PC-9 (cell line): Measurements from ENCODE around the gene ANKAR. TPM values are rescaled to one million over a fixed set of nuclear protein-coding genes. Genes with fewer than 3 reads are reported as not detected.

Source experiments
- BruUV-seq: library from RNA; stranded (reverse); fragments of 400-500 nt; replicated peaks from 2 replicates; lab custom pipeline; 2021; lab: Mats Ljungman, UMichigan
- CTCF ChIA-PET: fragments of 300-600 bp; sonication (Branson Sonifier 250); formaldehyde crosslinking; loops from one replicate; lab custom pipeline; 2022; ENCODE audit warnings: antibody characterized with exemption; lab: Charles Lee
- POLR2A ChIA-PET: fragments of 300-600 bp; sonication (Branson Sonifier 250); formaldehyde crosslinking; loops from one replicate; lab custom pipeline; 2022; ENCODE audit warnings: antibody characterized with exemption; ENCODE audit not compliant: unreplicated experiment; lab: Charles Lee
- DNase-seq, 2 experiments: peaks; one replicate each; pipeline versions ENCODE4 v3.0.0 to v3.0.0-alpha.2; 2015 to 2022; ENCODE audit warnings: mixed read lengths in 1 of 2
- H2AFZ ChIP-seq: fragments of 200-600 bp; sonication (generic); 2 replicates; pipeline ENCODE4 v1.8.1; 2017; ENCODE audit warnings: antibody characterized with exemption
- H3F3A ChIP-seq: fragments of 200-600 bp; sonication (generic); 2 replicates; pipeline ENCODE4 v1.8.1; 2017; ENCODE audit warnings: antibody characterized with exemption, mild to moderate bottlenecking, low read depth; ENCODE audit not compliant: insufficient read depth
- H3K27ac ChIP-seq: fragments of 200-600 bp; sonication (generic); 2 replicates; pipeline ENCODE4 v1.6.1; 2016; ENCODE audit warnings: mixed run types
- H3K27me3 ChIP-seq: fragments of 200-600 bp; sonication (generic); 2 replicates; pipeline ENCODE4 v1.6.1; 2016; ENCODE audit warnings: low read depth, mixed run types; ENCODE audit not compliant: insufficient read depth
- H3K36me3 ChIP-seq: fragments of 200-600 bp; sonication (generic); 2 replicates; pipeline ENCODE4 v1.6.1; 2016; ENCODE audit warnings: low read depth, mixed run types
- H3K4me1 ChIP-seq: fragments of 200-600 bp; sonication (generic); replicated peaks from 2 replicates; pipeline ENCODE4 v1.6.1; 2016; ENCODE audit warnings: mixed run types; ENCODE audit not compliant: insufficient read depth
- H3K4me2 ChIP-seq: fragments of 200-600 bp; sonication (generic); 2 replicates; pipeline ENCODE4 v1.6.1; 2017; ENCODE audit warnings: mixed run types
- H3K4me3 ChIP-seq: fragments of 200-600 bp; sonication (generic); 2 replicates; pipeline ENCODE4 v1.6.1; 2016; ENCODE audit warnings: mixed run types
- H3K79me2 ChIP-seq: fragments of 200-600 bp; sonication (generic); 2 replicates; pipeline ENCODE4 v1.6.1; 2017; ENCODE audit warnings: low read depth, mixed run types
- H3K9me2 ChIP-seq: fragments of 200-600 bp; sonication (generic); 2 replicates; pipeline ENCODE4 v1.8.1; 2017; ENCODE audit warnings: mild to moderate bottlenecking; ENCODE audit not compliant: insufficient read depth
- H3K9me3 ChIP-seq: fragments of 200-600 bp; sonication (generic); 2 replicates; pipeline ENCODE4 v1.8.1; 2016; ENCODE audit warnings: low read depth; ENCODE audit not compliant: insufficient read depth
- H4K20me1 ChIP-seq: fragments of 200-600 bp; sonication (generic); 2 replicates; pipeline ENCODE4 v1.8.1; 2017; ENCODE audit not compliant: insufficient read depth
- CTCF ChIP-seq: fragments of 200-600 bp; sonication (generic); conservative IDR thresholded peaks from 2 replicates; pipeline ENCODE4 v1.6.1; 2017; ENCODE audit warnings: mixed run types, antibody characterized with exemption, mild to moderate bottlenecking, moderate library complexity
- EZH2 ChIP-seq: fragments of 200-600 bp; sonication (generic); IDR thresholded peaks from 2 replicates; pipeline ENCODE4 v1.8.0; 2017; ENCODE audit warnings: antibody characterized with exemption, low read depth
- intact Hi-C: fragments of 100-400 bp; cut with micrococcal nuclease; formaldehyde crosslinking; loops from one replicate; pipeline ENCODE4 v1.10.0; 2022; ENCODE audit not compliant: unreplicated experiment
- total RNA-seq: library from RNA; stranded (reverse); gene quantifications from 2 replicates; pipeline ENCODE4 v1.2.3, GENCODE V29; 2021

Gene ANKAR
- total RNA-seq, 1 experiment from 2014 or later = 3.6 TPM

DNA sequence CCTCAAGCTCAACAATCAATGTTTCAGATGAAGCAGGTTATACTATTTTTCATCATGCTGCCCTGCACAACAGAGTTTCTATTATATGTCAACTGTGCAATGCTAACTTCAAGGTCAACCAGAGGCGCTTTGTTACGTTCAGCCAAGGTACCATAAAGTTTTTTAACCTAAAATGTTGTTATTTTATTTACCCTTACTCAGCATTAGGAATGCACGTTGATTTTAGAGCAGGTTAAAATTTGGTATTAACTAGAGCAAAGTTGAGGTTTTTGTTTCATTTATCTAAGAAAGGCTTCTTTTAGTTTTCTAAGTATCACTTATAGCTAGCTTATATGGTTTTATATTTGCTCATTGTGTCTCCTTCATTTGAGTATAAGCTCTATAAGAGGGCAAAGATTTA is 21.8 kb downstream of the ANKAR start:
- Histone ChIP-seq H3K4me1 (no peaks in the 10 kb centered on the region), H3F3A (no peaks in the 10 kb centered on the region), H3K4me2 (no peak overlapping the region), H3K9me3 (no peaks in the 10 kb centered on the region), H3K79me2 (no peaks in the 10 kb centered on the region), H4K20me1 (no peaks in the 10 kb centered on the region), H3K27ac (no peak overlapping the region), H3K27me3 (no peaks in the 10 kb centered on the region), H3K36me3 (no peaks in the 10 kb centered on the region), H2AFZ (no peak overlapping the region), H3K4me3 (no peak overlapping the region), H3K9me2 (no peaks in the 10 kb centered on the region)
- ChIA-PET POLR2A (interaction anchor here (0.6 kb wide), 2 partner anchors 64 to 88 kb away, joined by 4 to 5 read pairs; partner anchors contain the start of genes ORMDL1 and PMS1), CTCF (interaction anchor here (0.5 kb wide), 1 partner anchor 300 kb away, joined by 3 read pairs; no protein-coding TSS in a partner anchor)
- TF ChIP-seq EZH2 (no peak), CTCF (no peak)
- BruUV-seq = no TSS peak
- no peak for DNase-seq
- intact Hi-C loops = no loop called here

GRCh38 chr2:189698020-189698887 is 23.8 kb downstream of the ANKAR start:
- TF ChIP-seq EZH2 (no peak), CTCF (peak; percentile 65)

GRCh38 chr2:189700681-189701080 is 26.2 kb downstream of the ANKAR start:
- Histone ChIP-seq H3K9me3 (no peaks in the 10 kb centered on the region), H3K79me2 (no peaks in the 10 kb centered on the region), H3K4me1 (no peaks in the 10 kb centered on the region), H3K9me2 (no peaks in the 10 kb centered on the region), H3K4me2 (no peak overlapping the region), H3K27me3 (no peaks in the 10 kb centered on the region), H3K36me3 (no peaks in the 10 kb centered on the region), H3F3A (no peaks in the 10 kb centered on the region), H4K20me1 (no peaks in the 10 kb centered on the region), H2AFZ (no peak overlapping the region), H3K4me3 (no peak overlapping the region), H3K27ac (no peak overlapping the region)
- no TSS peak for BruUV-seq
- CTCF ChIA-PET = no interaction called here
- POLR2A ChIA-PET = no interaction called here
- intact Hi-C loops = no loop called here
- no peak for DNase-seq
- TF ChIP-seq CTCF (no peak), EZH2 (no peak)

More at GRCh38 chr2:189698020-189698887, 23.8 kb downstream of the ANKAR start:
- ChIA-PET CTCF (interaction anchor here (0.6 kb wide), 1 partner anchor 14 kb away, joined by 3 read pairs; no protein-coding TSS in a partner anchor), POLR2A (no interaction called here)
- no peak overlapping the region for H3K4me3 ChIP-seq
- H3K79me2 ChIP-seq = no peaks in the 10 kb centered on the region
- DNase-seq = peak in 1 of 2 experiments; percentile 46
- no TSS peak for BruUV-seq
- no peaks in the 10 kb centered on the region for H3K36me3 ChIP-seq
- intact Hi-C loops = loop anchor here (1.0 kb wide), 1 partner anchor 232 kb away; no protein-coding TSS in a partner anchor
- H3K4me2 ChIP-seq = no peak overlapping the region
- H4K20me1 ChIP-seq = no peaks in the 10 kb centered on the region
- H3K4me1 ChIP-seq = no peaks in the 10 kb centered on the region
- H3K9me2 ChIP-seq = no peaks in the 10 kb centered on the region
- H3K9me3 ChIP-seq = no peaks in the 10 kb centered on the region
- H3K27me3 ChIP-seq = no peaks in the 10 kb centered on the region
- H3F3A ChIP-seq = no peaks in the 10 kb centered on the region
- no peak overlapping the region for H2AFZ ChIP-seq
- no peak overlapping the region for H3K27ac ChIP-seq
